GM18861 (cell line): ENCODE results near the gene KRT81.
"Not testable (repeated sequence)": the region's sequence is repeated elsewhere in the genome, so short reads cannot be mapped to it uniquely, and the experiment has no call there.

Source experiments
- ATAC-seq: cut with Tn5 transposase; IDR thresholded peaks from one replicate; pipeline ENCODE4 v1.9.1; 2021; ENCODE audit not compliant: unreplicated experiment

Gene KRT81

DNA sequence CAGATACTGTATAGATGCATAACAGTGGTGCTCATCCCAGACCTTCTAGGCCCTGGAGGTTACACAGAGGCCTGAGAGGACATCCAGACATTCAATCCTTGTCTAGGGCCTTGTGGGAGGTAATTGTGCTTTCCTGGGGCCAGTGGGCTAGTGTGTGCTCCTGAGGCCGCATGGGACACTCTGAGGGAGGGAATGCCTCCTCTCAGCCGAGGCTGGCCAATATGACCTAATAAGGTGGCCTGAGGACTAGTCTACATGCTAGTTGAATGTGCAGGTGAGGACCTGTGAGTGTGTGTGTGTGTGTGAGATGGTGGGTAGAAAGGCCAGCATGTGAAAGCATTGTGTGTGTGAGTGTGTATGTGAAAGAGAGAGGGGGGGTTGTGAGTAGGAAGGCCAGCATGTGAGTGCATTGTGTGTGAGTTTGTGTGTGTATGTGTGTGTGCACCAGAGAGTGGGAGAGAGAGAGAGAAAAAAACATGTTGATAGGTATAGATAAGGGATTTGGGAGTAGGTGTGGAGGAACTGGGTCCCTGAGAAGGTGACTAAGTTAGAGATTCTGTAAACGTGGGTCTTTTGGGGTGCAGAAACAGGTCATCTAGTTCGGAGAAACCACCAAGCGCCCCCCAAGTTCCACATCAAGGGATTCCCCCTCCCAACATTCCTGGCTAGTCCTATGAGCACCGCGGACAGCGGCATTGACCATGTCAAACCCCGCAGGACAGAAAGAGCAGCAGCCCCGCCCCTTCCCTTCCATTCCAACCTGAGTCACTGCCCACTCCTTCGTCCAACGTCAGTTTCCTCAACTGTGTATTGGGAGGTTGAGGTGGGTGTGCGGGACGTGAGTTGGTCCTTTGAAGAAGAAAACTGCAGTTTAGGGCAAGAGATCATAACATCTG lies 9.7 kb upstream of the KRT81 start:
- no peak for ATAC-seq

DNA sequence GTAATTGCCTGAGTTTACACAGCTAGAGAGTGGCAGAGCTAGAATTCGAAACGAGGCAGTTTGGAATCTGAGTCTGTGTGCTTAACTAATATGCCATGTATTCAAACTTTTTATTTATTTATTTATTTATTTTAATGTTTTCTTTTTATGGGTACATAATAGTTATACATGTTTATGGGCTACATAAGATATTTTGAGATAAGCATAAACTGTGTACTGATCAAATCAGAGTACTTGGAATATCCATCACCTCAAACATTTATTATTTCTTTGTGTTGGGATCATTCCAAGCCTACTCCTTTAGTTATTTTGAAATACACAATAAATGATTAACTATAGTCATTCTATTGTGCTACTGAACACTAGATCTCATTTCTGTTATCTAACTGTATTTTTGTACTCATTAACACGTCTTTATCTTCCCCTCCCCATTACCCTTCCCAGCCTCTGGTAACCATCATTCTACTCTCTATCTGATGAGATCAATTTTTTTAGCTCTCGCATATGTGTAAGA lies 7.4 kb upstream of the KRT81 start:
- no peak for ATAC-seq

DNA sequence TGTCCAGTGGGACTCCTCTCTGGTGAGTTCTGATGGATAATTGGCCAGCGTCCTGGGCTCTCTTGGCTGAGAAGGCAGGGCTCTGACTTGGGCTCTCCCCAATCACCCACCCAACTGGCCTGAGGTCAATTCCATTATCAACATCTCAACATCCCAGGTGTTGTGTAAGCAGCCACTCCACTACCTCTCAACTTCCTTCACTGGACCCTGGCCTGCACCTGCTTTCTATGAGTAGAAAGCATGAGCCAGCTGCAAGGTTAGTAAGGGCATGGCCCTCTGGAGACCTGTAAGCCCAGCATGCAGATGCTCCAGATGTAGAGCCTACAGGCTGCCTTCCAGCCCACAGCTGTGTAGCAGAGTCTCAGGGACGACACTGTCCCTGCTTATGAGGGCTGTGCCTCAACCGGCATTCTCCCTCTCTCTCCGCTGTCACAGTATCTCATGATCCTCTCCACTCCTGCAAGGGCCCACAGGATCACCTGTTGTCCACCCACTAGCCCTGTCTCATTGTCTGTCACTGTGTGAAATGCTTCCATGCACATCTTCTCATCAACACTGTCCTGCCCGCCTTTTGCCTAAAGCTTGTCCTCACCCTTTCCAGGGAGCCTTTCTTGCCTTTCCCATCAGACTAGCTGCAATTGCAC lies 5.4 kb upstream of the KRT81 start:
- ATAC-seq: no peak

DNA sequence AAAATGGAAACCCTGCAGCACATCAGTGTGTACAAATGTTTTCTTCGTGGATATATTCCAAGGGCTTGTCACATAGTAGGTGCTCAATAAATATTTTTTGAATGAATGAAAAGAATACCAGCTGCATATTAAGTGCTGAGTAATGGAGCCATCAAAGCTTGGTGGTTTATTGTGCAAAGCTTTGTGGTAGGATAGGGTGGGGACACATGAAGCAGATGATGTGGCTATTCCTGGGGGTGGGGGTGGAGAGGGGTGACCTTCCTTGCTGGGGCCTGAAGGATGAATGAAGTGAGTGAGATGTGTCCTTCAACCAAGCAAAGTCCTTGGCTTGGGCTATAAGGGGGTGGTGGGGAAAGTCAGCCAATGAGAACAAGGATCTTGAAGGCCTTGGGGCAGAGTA lies 4.3 kb upstream of the KRT81 start:
- ATAC-seq: no peak

DNA sequence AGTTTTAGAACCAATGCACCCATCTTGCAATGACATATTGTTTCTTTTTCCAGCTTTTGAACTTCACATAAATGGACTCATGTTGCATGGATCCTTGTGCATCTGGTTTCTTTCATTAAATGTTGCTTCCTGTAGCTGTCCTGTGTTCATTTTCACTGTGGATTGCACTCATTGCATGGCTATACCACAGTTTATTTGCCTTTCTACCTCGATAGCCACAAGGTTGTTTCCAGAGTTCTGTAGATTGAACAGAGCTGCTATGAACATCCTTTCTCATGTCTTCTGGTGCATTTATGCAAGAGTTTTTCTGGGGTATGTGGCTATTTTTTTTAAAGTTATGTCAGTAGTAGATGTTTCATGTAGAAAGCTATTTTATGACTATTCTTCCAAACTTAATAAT lies 3.5 kb upstream of the KRT81 start:
- no peak for ATAC-seq

DNA sequence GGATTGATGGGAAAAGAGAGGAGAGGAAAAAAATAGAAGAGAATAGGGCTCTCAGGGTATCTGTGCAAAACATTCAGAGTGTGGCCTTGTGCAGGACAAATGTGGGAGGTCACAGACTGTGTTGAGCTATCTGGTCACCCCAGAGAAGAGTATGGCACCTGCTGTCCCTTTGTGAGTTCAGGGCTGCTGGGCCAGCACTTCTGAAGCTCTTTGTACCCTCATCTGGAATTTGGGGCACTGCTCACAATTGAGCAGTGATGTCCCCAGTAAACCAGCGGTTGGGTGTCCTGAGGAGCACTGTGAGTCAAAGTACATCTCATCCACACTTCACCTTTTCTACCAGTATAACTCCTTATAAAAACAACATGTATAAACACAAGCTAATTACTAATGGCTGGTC lies 2.6 kb upstream of the KRT81 start:
- ATAC-seq: no peak

DNA sequence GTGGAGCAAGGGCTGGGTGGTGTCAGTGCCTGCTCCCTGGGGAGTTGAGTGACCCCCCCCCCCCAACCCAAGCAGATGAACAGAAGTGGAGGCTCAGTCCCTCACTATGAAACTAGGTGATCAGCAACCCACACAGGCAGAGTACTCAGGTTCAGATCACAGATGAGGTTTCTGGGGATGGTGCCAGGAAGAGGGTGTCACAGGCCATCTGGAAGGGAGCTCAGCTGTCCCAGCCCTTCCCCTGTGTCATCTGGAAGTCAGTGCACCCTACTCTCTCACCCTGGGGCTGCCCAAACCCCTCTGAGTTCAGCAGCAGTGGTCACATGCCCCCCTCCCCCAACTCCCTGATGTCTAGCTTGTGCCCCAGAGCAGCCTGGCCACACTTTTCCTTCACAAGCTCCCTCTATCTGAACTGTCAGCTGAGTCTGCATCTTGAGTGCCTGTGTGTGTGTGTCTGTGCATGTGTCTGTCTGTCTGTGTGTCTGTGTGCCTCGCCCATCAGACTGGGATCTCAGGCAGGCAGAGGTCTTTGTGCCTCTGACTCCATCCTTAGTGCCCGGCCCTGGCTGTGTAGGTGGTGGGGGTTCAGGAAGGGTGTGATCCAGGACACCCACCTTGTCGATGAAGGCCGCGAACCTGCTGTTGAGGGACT lies 725 bp downstream of the KRT81 start:
- ATAC-seq: not testable (repeated sequence)

DNA sequence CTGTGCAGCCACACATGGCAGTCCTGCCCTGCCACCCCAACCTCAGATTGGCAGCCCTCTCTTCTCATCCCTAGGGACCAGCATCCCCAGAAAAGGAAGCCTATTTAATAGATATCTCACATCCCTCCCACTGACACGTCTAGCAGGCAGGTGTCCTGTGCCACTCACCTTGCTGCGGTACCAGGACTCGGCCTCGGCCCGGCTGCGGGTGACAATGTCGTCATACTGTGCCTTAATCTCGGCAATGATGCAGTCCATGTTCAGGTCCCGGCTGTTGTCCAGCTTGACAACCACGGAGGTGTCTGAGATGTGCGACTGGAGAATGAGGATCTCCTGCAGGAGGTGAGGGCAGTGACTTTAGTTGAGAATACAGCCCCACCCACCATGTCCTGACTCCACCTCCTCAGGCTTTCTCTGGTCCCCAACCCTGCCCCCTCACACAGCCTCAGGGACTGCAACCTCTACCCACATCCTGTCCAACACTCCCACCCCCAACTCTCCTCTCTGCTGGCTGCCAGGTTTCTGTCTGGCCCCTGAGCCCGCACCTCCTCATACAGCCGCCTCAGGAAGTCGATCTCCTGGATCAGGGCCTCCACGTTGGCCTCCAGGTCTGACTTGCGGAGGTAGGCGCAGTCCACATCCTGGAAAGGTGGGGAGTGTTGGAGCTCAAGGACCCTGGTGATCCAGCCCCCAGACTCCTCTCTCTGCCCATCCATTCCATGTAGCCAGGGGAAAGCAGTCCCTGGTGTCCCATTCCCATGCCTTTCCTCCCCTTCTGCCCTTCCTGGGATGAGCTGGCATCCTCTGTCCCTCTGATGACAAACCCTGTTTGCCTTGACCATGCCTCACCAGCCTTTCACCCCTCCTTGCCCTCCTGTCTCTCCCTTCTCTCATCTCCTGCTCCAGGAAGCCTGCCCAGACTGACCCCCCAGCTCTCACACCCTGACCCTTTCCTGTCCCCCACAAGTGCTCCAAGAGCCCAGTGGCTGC lies 3.2 kb downstream of the KRT81 start:
- peak; percentile 90 for ATAC-seq

DNA sequence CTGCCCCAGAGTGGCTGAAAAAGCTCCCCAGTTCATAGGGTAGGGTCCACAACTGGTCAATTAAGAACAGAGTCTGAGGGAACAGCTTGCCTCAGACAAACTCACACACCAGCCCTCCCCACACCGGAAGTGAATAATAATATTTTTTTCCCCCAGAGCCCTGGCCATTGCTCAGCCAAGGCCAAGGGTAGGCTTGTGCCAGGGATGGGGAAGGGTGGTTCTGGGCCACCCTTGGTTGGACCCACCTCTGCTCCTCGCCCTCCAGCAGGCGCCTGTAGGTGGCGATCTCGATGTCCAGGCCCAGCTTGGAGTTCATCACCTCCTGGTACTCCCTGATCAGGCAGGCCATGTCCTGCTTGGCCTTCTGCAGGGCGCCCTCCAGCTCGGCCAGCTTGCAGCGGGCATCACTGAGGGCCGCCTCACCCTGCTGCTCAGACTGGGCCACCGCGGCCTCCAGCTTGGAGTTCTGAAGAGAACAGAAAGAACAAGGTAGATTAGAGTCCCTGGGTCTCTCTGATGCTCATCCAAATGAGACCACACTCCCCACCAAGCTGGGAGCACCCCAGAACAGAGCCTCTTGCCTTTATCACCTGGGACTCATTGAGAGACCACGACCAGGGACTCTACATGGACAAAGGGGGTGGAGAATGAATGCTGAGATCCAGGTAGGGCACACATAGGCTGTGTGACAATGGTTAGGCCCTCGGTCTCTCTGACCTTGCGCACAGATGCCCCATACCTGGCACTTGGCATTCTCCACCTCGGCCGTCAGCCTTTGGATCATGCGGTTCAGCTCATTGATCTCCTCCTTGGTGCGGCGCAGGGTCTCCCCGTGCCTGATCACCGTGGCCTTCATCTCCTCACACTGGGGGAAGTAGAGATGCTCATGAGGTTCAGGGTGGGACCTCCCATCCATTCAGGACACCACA lies 4.2 kb downstream of the KRT81 start:
- not testable (repeated sequence) for ATAC-seq

DNA sequence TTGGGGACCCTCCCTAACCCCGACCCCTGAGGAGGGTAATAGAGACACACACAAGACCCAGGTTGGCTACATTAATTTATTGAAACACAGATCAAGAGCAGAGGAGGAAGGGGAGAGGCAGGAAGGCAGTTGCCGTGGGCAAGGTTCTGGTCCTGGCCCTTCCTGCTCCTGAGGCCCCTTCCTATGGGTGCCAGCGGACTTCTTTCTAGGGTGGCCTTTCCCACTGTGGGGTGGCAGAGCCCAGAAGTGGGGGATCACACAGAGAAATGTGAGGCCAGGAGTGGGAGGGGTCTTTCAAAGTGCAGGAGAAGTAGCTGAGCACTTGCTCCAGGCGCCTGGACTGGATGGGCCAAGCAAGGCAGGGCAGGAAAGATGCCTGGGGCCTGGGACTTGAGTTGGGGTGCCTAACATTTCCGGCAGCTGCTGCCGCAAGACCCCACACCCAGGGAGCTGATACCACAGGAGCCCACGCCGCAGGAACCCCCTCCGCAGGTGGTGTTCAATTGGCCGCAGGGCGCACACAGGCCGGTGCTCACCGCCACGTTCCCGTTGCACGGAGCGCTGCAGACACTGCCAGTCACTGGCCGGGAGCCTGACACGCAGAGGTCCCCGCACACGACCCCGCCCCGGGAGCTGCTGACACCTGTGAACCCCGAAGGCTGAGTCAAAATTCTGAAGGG lies 5.3 kb downstream of the KRT81 start:
- no peak for ATAC-seq

DNA sequence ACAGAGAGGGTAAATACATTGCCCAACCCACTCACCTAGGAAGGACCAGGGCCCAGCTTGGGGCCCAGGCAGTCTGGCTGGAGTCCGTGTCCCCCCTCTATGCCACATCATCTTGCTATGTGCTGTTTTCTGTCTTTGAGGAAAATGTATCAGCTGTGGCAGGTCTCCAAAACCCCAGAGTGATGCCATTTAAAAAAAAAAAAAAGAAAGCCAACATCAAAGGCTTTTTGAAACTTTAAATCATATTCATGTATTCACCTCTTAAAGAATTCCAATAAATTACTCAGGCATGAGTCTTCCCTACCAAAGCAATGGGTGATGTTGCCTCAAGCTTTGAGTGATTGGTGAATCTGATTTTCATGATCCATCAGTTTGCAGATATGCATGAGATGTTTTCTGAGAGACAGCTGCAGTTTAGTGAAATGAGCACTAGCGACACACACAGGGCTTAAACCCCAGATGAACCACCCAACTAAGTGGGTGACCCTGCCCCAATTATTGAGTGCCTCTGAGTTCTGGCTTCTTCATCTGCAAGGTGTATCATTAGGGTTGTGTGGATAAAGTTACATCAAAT lies 6.1 kb downstream of the KRT81 start:
- ATAC-seq: no peak

DNA sequence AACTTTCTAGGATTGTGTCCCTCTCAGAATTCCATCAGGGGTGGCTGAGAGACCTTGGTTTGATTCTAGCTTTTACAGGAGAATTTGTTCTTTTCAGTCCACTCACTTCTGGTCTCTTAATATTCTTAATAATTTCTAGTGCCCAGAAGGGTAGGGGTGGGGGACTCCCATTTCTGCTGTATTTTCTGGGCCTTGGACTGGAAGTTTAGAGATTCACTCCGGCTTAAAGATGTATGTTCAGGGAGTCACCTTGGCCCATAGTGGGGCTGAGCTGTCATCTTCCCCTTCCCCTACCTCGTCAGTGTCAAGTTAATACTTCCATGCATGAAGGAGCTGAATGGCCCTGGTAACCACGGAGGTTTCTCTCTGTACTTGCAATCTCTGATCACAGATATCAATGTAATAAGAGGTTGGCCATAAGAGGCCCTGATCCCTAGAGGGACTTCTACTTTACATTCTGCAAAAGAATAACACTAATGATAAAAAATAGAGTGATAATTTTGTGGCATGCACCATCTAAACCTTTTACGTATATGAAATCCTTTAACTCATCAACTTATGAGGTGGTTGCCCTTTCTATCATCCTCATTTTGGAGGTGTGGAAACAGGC lies 6.7 kb downstream of the KRT81 start:
- ATAC-seq: no peak

DNA sequence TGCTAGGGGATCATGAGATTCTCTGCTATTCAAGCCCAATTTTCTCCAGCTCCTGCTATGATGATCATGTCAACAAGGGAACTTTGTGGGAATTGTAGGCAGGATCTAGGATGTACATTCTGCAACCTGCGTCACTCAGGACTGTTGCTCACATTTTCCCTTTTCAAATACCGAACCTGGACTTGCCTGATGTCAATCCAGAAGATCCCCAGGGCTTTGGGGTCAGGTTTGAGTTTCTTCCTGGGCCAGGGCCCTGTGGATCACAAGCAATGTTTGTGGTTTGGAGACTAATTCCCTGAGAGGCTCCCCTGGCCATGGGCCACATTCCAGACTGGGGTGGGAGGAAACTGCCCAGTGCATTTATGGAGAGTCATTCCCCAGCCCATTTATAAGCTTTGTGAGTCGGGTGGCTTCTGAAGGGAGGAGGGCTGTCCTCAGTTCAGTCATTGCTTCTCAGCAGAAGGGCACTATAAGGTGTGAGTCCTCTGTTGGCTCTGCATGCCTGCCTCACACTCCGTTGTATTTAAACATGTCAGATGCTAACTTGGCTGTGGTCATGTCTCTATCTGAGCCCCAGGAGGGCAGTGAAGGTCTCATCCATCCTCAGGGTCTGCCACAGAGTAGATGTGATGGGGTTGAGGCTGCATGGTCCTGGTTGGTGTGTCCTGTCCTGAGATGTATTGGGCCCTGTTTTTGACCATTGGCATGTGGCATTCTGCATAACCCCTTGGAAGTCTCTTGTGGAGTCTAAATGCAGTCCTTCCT lies 10.4 kb downstream of the KRT81 start:
- ATAC-seq: no peak

DNA sequence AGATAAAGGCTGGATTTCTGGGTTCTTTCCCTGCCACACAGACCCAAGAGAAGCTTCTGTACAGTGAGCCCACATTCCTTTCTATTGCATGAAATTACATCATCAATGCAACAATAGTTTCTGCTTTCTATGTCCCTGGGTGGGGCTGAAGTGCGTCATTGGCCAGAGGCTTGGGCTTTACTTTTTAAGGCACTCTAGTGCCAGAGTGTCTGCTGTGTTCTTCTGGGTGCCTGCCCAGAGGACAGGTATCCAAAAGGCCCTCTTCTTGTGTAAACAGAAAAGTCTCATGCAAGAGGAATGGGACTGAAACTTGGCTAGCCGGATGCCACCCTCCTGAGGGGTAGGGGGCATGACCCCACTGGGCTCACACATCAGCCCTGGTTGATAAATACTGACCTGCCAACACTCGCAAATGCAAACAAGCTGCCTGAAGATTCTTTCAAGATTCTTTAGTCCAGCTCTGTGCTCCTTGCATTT lies 11.0 kb downstream of the KRT81 start:
- no peak for ATAC-seq

DNA sequence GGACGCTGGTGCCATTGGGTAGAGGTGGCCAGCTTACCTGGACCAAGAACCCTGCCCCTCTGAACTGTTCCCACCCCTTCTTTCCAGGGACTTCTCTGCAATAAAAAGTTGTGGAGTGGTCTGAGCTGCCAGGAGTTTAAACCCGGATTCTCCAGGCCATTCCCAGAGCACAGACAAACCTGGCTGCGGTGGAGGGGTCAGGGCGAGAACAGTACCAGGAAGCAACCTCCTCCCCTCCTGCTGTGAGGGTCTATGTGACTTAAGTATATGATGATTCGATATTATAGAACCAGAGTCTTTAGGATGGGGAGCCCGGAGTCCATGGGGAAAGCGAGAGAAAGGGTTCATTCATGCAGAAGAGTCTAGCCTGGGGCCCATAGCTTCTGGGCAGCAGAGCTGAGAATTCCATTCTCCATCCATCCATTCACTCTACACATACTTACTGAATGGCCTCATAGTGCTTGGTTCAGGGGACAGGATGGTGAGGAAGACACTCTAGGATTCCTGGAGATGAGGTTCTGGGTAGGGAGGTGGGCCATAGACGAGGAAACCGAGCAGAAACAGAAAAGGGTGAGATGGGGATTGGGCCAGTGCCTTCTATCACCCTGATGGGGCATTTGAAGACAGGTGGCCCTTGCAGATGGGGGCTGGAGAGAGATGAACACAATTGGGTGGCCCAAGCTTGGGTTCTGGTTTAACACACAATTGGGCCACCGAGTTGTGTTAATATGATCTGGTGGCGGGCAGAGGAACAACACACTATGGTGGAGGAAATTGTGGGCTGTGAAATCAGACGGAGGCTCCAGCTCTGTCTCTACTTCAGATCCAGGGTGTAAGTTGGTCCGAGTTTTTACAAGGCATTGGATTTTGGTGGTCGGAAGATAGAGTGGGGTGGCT lies 11.7 kb downstream of the KRT81 start:
- ATAC-seq: no peak
